COLO829 (cell line): ENCODE results near the gene USF3.
A peak's percentile ranks its signal among the peaks of the same experiment; 100 is the strongest.

Source experiments
- DNase-seq: peaks from one replicate; pipeline ENCODE4 v3.0.0; 2012; ENCODE audit warnings: low spot score

The USF3 gene

GRCh38 chr3:113695786-113696645, at the start of gene USF3:
USF3 (minus strand) TSS chr3:113696642; CDS start chr3:113674878, 21,764 bp downstream.
- DNase-seq = peak; percentile 76

- DNase-seq = peak; percentile 96
These were observed 49.5 kb upstream of the USF3 start, which contains the start of gene NAA50 for GRCh38 chr3:113745756-113746547. NAA50 (minus strand) TSS chr3:113746249; CDS start chr3:113745949, 300 bp downstream.

DNA sequence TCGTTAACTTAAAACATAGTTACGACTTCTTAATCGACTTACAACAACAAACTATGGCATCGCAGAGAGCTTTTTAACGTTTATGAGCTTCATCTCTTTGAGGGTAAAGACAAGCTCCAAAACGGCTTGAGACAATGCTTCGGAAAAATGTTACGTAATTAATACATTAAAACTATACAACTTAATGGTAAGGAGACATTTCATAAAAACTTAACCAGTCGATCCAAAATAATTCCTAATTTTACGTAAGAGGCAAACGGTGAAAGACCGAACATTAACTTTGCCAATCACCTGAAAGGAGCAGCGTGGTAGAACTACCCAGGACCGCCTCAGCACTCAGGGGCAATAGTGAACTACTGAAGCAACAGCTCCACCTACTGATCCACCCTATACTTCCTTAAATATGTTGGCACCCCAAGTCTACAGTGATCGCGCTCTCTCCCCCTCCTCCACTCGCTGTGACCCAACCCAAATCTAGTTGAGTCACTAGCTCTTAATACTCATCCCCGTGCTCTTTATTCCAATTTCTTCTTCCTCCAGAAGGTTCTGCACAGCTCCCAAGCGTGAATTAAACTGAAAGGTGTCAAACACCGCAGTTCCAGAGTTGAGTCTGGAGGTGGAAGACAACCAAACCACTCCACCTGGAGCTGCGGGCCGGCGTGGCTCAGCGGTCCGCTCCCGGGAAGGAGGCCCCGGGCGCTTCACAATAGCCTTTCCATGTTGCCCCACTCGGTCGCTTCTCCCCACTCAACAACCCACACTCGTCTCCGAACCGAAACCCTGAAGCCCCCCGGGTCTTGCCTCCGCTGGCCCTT, 48.7 kb upstream of the USF3 start:
- DNase-seq = peak; percentile 90

DNA sequence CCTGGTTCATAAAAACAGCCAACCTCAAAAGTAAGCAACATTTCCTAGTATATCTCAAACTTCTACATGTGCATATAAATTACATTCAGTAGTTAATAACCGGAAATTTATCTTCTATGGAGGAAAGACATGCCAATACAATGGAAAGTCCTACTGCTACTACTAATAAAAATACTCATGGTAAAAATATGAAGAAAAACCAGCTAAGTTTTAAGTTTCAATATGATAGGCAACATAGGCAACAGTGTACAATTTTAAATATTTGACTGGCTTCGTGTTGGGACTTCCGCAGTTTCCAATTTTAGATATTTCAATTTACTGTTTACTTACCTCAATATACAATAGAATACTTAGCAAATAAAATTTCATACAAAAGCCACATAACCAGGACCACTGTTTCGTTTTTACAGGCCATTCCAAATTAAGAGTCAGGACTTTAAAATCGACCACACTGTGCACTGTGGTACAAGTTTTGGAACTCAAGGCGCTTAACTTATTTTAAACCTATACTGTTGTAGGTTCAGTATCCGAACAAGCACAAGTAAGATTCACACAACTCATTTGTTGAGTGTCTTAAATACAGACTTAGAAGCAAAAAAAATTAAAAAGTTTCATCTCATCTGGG, 46.7 kb upstream of the USF3 start:
- no peak for DNase-seq

DNA sequence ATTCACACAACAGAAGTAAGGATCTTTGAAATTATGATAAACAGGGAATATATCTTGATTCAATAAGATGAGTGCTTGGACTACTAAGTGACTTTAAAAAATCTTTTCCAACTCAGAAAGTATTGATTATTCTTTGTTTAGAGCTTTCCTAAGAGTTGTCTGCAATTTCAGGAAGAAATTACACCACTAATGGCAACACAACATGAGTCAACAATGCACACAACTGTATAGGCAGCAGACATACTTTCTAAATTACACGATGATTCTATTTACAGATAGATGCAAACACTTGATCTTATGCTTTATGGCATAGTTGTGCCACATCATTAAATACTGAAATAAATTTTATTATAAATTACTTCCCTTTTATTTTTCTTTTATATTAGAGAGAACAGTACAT, 45.2 kb upstream of the USF3 start:
- no peak for DNase-seq

- DNase-seq = no peak
These were observed 44.6 kb upstream of the USF3 start for GRCh38 chr3:113741086-113741485.

GRCh38 chr3:113736548-113737089, 40.2 kb upstream of the USF3 start:
- peak; percentile 50 for DNase-seq

- no peak for DNase-seq
These were observed 35.3 kb upstream of the USF3 start for GRCh38 chr3:113731694-113732093.

DNA sequence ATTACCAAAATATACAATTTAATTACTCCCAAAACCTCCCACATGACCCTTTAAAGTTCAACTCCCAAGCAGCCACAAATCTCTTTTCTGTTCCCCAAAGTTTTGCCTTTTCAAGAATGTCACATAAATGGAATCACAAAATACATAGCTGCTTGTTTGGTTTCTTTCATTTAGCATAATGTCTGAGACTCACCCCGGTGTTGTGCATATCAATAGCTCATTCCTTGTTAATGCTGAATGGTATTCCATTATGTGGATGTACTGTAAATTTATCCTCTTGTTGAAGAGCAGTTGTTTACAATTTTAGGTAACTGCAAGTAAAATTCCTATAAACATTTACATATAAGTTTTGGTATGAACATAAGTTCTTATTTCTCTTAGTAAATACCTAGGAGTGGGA, 34.1 kb upstream of the USF3 start:
- no peak for DNase-seq

DNA sequence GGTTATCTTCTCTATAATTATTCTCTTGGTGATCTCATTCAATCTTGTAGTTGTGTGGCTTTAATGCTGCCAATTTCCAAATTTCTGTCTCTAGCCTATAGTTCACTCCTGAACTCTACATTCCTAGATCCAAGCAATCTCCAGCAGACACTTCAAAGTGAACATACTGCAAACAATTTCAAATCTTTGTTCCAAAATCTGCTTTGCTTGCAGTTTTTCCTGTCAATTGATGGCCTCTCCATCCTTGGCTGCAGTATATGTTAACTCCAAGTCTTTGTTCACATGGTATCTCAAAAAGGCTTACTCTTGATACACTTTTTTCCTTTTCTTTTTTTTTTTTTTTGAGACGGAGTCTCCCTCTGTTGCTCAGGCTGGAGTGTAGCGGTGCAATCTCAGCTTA, 32.2 kb upstream of the USF3 start:
- no peak for DNase-seq

DNA sequence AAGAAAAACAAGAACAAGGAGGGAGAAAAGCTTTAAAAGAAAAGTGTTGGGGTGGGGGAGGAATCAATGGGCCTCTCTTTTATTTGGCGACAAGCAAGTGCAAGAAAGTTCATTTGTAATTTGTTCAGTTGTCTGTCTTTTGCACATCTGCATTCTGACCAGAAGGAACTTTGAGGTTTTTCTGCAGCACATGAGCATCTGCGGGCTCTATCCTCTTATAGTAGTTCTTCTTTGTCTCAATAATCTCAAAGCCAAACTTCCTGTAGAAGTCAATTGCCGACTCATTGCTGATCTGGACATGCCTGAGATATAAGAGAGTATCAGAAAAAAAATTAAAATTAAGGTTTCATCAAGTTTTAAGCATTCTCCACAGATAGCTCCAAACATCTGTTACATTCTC, 25.2 kb upstream of the USF3 start:
- no peak for DNase-seq

DNA sequence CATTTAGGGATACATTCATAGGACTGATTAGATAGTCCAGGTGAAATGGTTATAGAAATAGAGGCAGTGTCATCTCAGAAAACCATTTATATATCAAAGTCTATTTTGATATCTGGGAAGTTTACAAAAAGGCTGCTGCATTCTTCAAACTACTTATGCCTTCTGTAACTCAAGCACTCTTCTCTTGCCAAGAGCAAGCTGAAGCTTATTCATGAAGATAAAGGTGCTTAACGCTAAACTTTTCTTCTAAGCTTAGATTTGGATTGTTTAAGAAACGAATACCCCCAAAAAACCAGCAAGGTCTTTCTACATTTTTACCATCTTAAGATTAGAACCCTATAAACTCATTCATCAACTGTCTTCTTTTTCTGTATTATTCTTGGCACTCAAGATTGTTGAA, 23.3 kb upstream of the USF3 start:
- no peak for DNase-seq

DNA sequence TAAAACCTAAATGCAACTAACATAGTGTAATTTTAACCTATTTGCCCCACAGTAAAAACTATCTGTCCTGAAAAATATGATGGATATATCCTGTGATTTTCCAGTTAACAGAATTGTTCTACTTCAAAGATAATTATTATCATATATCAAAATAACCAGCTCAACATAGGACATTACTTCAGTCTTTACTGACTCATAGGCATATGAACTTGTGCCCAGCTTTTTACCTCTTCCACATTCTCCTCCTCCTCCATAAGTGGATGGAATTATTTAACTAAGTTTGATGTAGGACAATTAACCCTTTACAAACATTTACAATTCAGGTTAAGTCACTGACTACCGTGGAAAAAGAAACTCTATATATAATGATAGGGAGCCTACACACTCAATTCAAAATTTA, 22.9 kb upstream of the USF3 start:
- DNase-seq = no peak

GRCh38 chr3:113717818-113718217, 21.4 kb upstream of the USF3 start:
- DNase-seq = no peak

DNA sequence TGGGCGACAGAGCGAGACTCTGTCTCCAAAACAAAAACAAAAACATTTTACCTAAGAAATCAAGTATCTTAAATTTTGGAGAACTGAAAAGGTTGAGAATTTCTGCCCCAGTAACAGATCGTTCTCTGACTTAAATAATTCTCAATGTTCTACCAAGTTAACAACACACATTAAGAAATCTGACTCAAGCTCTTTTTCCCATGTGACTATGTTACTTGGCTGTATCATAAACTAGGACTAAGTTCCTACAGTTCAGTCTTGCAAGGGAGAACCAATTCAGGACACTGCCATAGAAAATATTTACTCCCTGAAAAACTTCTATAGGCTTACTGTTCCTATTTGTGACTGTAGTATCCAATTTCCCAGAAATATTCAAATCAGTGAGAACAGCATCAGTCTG, 20.9 kb upstream of the USF3 start:
- DNase-seq = no peak

- DNase-seq = no peak
These were observed 18.3 kb upstream of the USF3 start for GRCh38 chr3:113714702-113715101.

DNA sequence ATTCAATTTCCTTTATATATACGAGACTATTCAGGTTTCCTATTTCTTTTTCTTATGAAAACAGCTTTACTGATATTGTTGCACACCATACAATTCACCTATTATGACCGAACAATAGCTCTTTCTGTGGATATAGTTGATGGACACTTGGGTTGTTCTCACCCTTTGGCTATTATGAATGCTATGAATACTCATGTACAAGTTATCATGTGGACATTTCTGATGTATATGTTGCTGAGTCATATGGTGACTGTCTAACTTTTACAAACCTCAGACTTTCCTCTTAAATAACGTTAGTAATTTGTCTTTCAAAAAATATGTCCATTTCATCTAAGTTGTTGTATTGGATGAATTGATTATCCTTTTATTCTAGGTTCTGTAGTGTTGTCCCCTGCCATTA, 15.7 kb upstream of the USF3 start:
- peak; percentile 76 for DNase-seq

- DNase-seq = no peak
These were observed 11.4 kb upstream of the USF3 start for GRCh38 chr3:113707835-113708234.

DNA sequence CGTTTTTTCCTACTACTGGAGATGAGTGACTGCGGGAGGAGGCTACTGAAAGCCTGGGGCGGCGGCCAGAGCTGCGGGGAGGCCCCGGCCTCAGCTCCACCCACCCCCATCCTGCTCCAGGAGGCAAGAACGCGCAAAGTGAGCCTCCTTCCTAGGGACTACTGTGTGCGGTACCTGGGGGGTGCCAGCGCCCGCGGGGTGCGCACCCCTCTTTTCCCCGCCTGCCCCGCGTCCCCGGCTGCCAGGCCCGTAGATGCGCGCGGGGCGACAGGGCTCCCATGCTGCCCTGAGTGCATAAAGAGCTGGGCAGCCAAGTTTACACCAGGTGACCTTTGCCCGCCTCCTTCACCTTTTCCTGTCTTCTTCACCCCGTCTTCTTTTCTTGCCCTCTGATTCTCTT, 2.5 kb upstream of the USF3 start:
- no peak for DNase-seq

DNA sequence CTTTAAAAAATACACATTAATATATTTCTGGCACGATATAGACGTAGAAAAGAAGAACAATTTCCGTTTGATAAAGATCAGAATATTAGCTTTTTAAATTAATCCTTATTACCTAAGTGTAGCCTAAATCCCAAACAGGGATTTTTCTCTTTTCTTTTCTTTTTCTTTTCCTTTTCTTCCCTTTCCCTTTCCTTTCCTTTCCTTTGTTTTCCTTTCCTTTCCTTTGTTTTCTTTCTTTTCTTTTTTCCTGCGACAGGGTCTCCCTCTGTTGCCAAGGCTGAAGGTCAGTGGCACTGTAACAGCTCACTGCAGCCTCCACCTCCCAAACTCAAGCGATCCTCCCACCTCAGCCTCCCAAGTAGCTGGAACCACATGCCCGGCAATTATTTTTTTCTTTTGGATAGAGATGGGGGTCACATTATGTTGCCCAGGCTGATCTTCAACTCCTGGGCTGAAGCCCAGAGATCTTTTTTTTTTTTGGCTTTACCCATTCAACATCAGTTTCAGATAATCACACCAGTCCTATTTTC, 1.8 kb upstream of the USF3 start:
- no peak for DNase-seq

- peak; percentile 28 for DNase-seq
These were observed 1.2 kb upstream of the USF3 start for GRCh38 chr3:113697500-113698090.
